GM19372 (cell line): ENCODE data around the gene TCERG1L.
"Not testable (repeated sequence)": the region's sequence is repeated elsewhere in the genome, so short reads cannot be mapped to it uniquely, and the experiment has no call there.

Experiments
- ATAC-seq: cut with Tn5 transposase; IDR thresholded peaks from one replicate; pipeline ENCODE4 v1.9.1; 2021; ENCODE audit warnings: mild to moderate bottlenecking, low read depth, moderate library complexity; ENCODE audit not compliant: unreplicated experiment

Gene TCERG1L

DNA sequence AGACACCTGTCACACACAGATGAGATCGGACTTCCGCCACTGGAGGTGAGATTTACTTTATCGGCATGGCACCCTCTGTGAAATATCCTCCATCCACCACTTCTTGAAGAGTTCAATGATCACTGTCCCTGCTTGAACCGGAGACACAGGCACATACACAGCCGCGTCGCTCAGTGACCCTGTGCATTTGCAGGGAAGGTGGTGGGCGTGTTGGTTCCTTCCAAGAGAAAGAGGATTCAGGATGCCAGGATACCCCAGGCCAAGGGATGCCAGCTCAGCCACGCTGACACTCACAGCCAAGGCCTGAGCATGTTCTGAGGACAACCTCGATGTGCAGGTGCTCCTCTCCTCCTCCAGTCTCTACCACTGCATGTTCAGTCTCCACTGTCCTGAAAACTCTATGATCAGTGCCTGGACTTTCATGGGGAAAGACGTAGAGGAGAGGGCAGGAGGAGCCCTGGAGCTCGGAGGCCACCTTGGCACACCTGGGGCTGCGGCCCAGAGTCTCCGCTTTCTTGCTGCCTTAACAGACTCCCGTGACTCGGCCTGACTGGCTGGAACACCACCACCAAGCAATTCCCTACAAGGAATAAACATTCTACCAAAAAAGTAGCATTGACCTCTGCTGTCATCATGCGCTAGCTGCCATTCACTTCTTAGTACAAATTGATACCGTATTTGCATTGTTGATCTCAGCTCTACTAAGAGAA is 115.2 kb downstream of the TCERG1L start:
- no peak for ATAC-seq

- ATAC-seq: no peak
Observed at GRCh38 chr10:131195558-131196159, 115.9 kb downstream of the TCERG1L start.

DNA sequence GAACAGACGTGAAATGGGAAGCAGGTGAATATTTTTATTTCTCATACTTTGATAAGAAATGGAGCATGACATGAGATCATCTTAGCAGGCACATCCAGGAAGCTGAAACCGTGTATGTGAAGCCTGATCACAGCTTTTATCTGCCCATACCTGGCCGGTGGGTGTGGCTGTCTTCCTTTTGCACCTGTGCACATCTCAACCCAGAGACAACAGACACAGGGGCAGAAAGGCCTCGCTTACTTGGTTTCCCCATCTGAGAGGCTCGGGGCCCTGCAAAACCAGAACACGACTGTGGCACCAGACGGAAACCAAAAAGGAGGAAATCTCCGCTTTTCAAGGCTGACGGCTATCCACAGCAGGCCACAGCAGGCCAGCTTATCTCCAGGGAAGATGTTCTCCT is 116.4 kb downstream of the TCERG1L start:
- no peak for ATAC-seq

DNA sequence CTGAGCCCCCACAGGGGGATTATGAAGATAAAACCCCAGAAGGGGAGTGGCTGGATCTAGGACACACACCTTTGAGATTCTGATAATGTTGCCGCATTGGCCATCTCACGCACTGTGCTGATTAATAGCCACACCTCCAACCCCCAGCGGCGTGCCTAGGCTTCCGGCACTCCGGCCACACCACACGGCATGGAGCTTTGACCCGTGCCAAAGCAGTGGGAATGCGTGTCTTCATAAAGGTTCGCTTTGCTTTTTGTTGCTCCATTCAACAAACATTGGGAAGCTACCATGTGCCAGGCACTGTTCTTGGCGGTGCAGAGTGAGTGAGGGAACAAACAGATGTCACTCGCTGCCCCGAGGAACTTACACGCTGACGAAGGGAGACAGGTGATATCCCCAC is 117.6 kb downstream of the TCERG1L start:
- no peak for ATAC-seq

- ATAC-seq: no peak
Observed at GRCh38 chr10:131188494-131188893, 123.0 kb downstream of the TCERG1L start.

DNA sequence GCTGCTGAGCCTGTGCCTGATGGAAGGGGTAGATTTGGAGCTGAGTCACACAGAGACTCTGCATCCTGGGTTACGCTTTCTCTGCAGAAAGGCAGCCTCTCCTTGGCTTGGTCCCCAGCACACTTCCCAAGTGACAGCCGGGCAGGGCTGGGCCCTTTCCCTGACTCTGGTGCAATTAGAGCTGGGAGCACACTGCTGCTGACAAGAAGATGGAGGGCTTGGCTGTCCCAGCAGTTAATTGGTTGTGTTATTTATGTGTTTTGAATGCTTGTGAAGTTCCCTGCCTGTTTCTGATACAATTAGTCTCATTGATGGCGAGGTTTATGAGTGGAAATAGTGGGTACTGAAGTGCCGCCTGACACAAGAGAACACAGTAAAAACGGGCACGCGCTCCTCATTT is 123.6 kb downstream of the TCERG1L start:
- no peak for ATAC-seq

DNA sequence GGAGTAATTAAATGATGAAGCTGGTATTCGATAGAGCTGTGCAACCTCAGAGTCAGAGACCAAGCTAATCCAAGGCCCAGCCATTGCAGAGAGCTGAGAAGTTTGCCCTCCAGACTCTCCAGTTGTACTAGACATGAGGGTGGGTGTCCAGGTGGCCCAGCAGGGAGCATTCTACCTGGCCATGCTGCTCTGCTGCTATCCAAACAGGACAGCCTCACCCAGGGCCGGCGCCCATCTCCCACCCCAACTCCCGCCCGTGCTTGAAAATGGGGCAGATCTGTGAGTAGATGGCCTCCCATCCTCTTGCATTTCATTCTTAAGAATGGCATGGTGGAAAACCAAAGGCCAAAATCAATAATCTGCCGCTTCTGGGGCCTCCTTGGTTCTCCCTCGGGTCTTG is 124.2 kb downstream of the TCERG1L start:
- no peak for ATAC-seq

- ATAC-seq: no peak
Observed at GRCh38 chr10:131186547-131187253, 124.8 kb downstream of the TCERG1L start.

GRCh38 chr10:131184503-131184902 is 127.0 kb downstream of the TCERG1L start:
- no peak for ATAC-seq

DNA sequence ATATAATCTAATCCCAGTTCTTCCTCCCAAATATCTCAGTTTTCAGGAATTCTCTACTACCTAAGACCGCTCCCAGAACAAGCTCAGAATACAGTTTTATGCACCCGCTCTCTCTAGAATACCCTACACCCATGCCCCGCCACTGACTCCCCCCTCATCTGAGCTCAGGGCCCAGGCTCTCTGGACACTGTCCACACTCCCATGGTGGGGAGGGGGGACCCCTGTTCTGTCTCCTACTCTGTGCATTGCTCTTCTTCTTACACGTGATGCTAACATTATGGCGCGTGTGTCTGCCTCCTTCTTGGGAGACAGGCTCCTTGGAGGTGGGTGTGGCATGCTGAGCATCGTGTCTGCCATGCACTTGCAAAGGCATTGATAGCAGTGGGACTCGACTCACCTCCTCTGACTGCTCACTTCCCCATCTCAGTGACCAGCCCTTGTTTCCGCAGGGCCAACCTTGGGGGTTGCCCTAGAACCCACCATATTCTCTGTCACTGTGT is 127.9 kb downstream of the TCERG1L start:
- no peak for ATAC-seq

- no peak for ATAC-seq
Observed at GRCh38 chr10:131181456-131181855, 130.1 kb downstream of the TCERG1L start.

GRCh38 chr10:131180740-131181415 is 130.6 kb downstream of the TCERG1L start:
- ATAC-seq: no peak

DNA sequence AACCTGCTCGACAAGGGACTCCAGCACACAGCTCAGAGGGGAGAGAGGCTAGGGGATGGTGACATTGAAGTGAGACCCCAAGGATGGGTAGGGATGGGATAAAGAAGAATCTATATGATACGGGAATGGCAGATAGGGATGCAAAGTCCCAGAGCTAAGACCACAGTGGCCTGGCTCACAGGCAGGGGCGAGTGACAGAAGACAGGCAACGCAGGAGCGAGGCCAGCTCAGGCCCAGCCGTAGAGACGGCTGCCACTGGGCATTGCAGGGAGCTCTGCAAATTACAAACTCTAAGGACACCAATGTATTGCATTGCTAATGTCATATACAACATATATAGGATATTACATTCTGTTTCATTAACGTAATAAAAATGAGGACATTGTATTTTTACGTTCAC is 131.4 kb downstream of the TCERG1L start:
- ATAC-seq: no peak

DNA sequence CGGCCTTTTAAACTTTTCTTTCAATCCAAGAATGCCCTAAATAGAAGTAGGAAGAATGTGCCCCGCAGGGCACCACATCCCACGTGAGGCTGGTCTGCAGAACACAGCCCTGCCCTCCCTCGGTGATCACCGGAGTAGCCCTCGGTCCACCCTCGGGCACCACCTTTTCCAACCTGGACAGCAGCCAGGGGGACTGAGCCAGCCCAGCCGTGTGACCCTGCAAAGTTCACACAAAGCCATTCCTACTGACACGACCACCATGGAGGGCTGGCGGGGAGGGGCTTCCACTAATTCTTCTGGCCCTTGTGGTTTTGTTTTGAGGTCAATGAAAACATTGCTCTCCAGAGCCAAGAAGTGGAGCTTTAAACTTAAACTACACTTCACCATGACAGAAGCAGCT is 132.2 kb downstream of the TCERG1L start:
- no peak for ATAC-seq

GRCh38 chr10:131178521-131179331 is 132.8 kb downstream of the TCERG1L start:
- no peak for ATAC-seq

DNA sequence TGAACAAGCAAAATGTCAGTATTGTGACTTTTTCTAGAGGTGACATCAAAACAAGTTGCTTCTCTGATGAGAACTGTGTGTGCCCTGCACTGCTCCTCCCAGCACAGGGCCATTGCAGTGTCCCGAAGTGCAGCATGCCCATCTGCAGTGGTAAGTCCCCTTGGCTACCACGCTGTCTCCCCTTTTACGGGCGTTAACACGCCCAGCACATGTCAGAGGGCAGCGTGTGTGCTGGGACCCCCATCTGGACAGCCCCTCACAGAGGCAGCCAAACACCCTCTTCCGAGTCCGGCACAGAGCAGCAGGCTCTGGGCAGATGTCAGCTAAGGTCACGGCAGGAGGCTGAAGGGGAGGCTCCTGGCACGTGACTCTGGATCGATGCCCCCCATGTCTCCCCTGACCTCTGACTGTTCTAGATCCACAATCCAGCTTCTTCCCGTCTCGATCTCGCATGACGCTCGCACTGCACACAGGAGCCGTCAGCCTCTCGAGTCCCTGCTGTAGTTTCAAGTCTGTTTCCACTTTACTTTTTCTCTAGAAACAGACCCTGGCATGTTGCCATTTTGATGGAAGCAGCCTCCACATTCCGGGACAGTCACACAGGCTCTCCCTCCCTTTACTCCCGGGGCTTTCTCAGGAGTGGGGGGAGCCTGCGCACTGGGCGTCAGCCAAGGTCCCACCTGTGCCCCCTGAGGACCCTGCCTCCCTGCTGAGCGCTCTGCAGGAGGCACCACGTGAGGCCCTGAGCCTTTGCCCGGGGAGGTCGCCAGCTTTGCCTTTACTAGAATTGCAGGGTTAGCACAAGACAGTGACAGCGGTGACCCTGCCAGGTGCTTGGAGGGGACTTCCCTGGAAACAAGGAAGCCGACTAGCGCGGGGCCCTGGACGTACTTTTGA is 133.8 kb downstream of the TCERG1L start:
- no peak for ATAC-seq

GRCh38 chr10:131176907-131177306 is 134.6 kb downstream of the TCERG1L start:
- no peak for ATAC-seq

DNA sequence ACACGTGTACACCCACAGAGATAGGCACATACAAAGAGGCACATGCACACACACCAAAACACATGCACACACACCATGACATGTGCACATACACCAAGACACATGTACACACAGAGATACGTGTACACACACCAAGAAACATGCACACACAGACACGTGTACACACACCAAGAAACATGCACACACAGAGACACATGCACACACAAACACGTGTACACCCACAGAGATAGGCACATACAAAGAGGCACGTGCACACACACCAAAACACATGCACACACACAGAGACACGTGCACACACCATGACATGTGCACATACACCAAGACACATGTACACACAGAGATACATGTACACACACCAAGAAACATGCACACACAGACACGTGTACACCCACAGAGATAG is 135.2 kb downstream of the TCERG1L start:
- ATAC-seq: not testable (repeated sequence)

DNA sequence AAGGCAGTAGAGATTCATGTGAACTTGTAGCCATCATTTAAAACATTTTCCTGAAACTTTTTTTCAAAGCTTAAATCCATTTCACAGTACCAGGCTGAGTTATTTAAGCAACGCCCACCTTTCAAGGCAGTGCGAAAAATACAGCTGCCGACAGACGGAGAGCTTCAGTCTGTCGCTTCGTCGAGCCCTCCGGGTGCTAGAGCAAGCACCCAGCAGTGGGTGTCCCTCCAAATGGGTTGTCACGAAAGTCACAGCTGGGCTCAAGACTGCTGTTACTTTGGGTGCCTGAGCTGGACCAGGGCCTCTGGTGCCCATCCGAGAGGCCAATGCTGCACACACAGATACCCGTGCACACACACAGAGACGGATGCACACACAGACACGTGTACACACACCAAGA is 135.6 kb downstream of the TCERG1L start:
- ATAC-seq: no peak
